Liver (tissue), 9 donors: ENCODE data around the gene MAML3. TPM values are rescaled to one million over a fixed set of nuclear protein-coding genes. Genes with fewer than 3 reads are reported as not detected.

Source experiments
- DNase-seq: peaks from one replicate; pipeline ENCODE4 v3.0.0-alpha.2; 2017; ENCODE audit warnings: low spot score
- H3K27ac ChIP-seq, 2 donors: one replicate each; pipeline ENCODE4 v1.7.0; 2013; ENCODE audit warnings: inconsistent platforms in 2 of 2, low read length in 2 of 2, control low read depth in 1 of 2, low read depth in 1 of 2, mild to moderate bottlenecking in 1 of 2
- H3K27me3 ChIP-seq, 4 donors: one replicate each; pipeline versions ENCODE4 v1.6.1 to v1.7.0; 2013; ENCODE audit warnings: low read length in 3 of 4, inconsistent platforms in 1 of 4, mild to moderate bottlenecking in 1 of 4, moderate library complexity in 1 of 4; ENCODE audit not compliant: control insufficient read depth in 4 of 4, insufficient read depth in 4 of 4
- H3K36me3 ChIP-seq, 4 donors: one replicate each; pipeline versions ENCODE4 v1.6.1 to v1.7.0; 2013; ENCODE audit warnings: low read length in 3 of 4, mild to moderate bottlenecking in 3 of 4, low read depth in 1 of 4, moderate library complexity in 1 of 4; ENCODE audit not compliant: control insufficient read depth in 4 of 4, insufficient read depth in 3 of 4
- H3K4me1 ChIP-seq, 4 donors: one replicate each; pipeline versions ENCODE4 v1.6.1 to v1.7.0; 2013; ENCODE audit warnings: low read length in 3 of 4, mild to moderate bottlenecking in 3 of 4, moderate library complexity in 1 of 4; ENCODE audit not compliant: control insufficient read depth in 4 of 4, insufficient read depth in 4 of 4
- H3K4me3 ChIP-seq, 3 donors: one replicate each; pipeline versions ENCODE4 v1.6.1 to v1.7.0; 2013; ENCODE audit warnings: low read length in 3 of 3, control low read depth in 1 of 3, low read depth in 1 of 3, mild to moderate bottlenecking in 1 of 3
- H3K9ac ChIP-seq, 2 donors: one replicate each; pipeline ENCODE4 v1.7.0; 2013; ENCODE audit warnings: low read length in 2 of 2, mild to moderate bottlenecking in 2 of 2, moderate library complexity in 2 of 2, control low read depth in 1 of 2, low read depth in 1 of 2
- H3K9me3 ChIP-seq, 4 donors: one replicate each; pipeline versions ENCODE4 v1.6.1 to v1.7.0; 2013; ENCODE audit warnings: low read length in 3 of 4; ENCODE audit not compliant: control insufficient read depth in 4 of 4
- ATF3 ChIP-seq: IDR thresholded peaks from 2 replicates; pipeline ENCODE4 v1.6.1; 2016; ENCODE audit warnings: antibody characterized with exemption
- EGR1 ChIP-seq, 2 donors: IDR thresholded peaks; 2 replicates each; pipeline ENCODE4 v1.6.1; 2016 to 2018; ENCODE audit warnings: antibody characterized with exemption in 2 of 2, low read depth in 2 of 2
- FOXA1 ChIP-seq: IDR thresholded peaks from 2 replicates; pipeline ENCODE4 v1.6.1; 2016; ENCODE audit warnings: antibody characterized with exemption
- FOXA2 ChIP-seq: IDR thresholded peaks from 2 replicates; pipeline ENCODE4 v1.6.1; 2016; ENCODE audit warnings: antibody characterized with exemption
- GABPA ChIP-seq, 2 donors: IDR thresholded peaks in 1 of 2; conservative IDR thresholded peaks in 1 of 2; 2 replicates each; pipeline ENCODE4 v1.6.1; 2016; ENCODE audit warnings: antibody characterized with exemption in 2 of 2, mild to moderate bottlenecking in 1 of 2, moderate library complexity in 1 of 2
- HNF4A ChIP-seq, 2 donors: conservative IDR thresholded peaks; 2 replicates each; pipeline ENCODE4 v1.6.1; 2016; ENCODE audit warnings: antibody characterized with exemption in 2 of 2, mild to moderate bottlenecking in 2 of 2
- JUND ChIP-seq, 2 donors: IDR thresholded peaks; 2 replicates each; pipeline ENCODE4 v1.6.1; 2016; ENCODE audit warnings: antibody characterized with exemption in 2 of 2
- NR2F2 ChIP-seq: IDR thresholded peaks from 2 replicates; pipeline ENCODE4 v1.6.1; 2016; ENCODE audit warnings: antibody characterized with exemption
- RAD21 ChIP-seq, 2 donors: IDR thresholded peaks; 2 replicates each; pipeline ENCODE4 v1.6.1; 2016; ENCODE audit warnings: antibody characterized with exemption in 2 of 2, mild to moderate bottlenecking in 2 of 2
- REST ChIP-seq: IDR thresholded peaks from 2 replicates; pipeline ENCODE4 v1.6.1; 2016; ENCODE audit warnings: antibody characterized with exemption, mild to moderate bottlenecking
- RXRA ChIP-seq, 2 donors: IDR thresholded peaks; 2 replicates each; pipeline ENCODE4 v1.6.1; 2017 to 2018; ENCODE audit warnings: antibody characterized with exemption in 2 of 2, mild to moderate bottlenecking in 1 of 2
- SP1 ChIP-seq: IDR thresholded peaks from 2 replicates; pipeline ENCODE4 v1.6.1; 2018; ENCODE audit warnings: antibody characterized with exemption, mild to moderate bottlenecking
- TAF1 ChIP-seq: conservative IDR thresholded peaks from 2 replicates; pipeline ENCODE4 v1.6.1; 2016; ENCODE audit warnings: antibody characterized with exemption, mild to moderate bottlenecking
- YY1 ChIP-seq: IDR thresholded peaks from 2 replicates; pipeline ENCODE4 v1.6.1; 2016; ENCODE audit warnings: antibody characterized with exemption, mild to moderate bottlenecking
- WGBS: extraction: QIAGEN DNeasy Blood & Tissue Kit; methylation state at CpG from one replicate; pipeline ENCODE4 v1.1.7; 2013; 5-methylcytosine and 5-hydroxymethylcytosine counted together
- polyA plus RNA-seq, 2 donors: library from polyadenylated mRNA; stranded (reverse) in 1 of 2; unstranded in 1 of 2; fragments of 200-250 nt in 1 of 2; fragments of >200 nt in 1 of 2; fragmentation: Nextera tagmentation in 1 of 2; extraction: Ambion mirVana in 1 of 2; gene quantifications; one replicate each; pipeline versions ENCODE4 v1.2.1 to v1.2.3, GENCODE V29; 2013 to 2015
- total RNA-seq, 2 donors: library from RNA; depleted of rRNA; stranded (reverse); fragments of >200 nt; gene quantifications; one replicate each; pipeline ENCODE4 v1.2.3, GENCODE V29; 2014
- TF ChIP-seq, protein P1 (sequence below): fragments of 150-350 bp; IDR thresholded peaks from 2 replicates; pipeline ENCODE4 v1.5.1; 2017; ENCODE audit warnings: improper control_type of control experiment, low read depth, low read length; ENCODE audit not compliant: missing input control
- TF ChIP-seq, protein P2 (sequence below): IDR thresholded peaks from 2 replicates; pipeline ENCODE4 v1.6.1; 2016; ENCODE audit warnings: antibody characterized with exemption
- donor health status: healthy.
- donor health status: healthy.
- donor health status: healthy.
- donor health status: healthy.
- donor health status: healthy.

Gene MAML3
- total and polyA plus RNA-seq, 4 donors: 1.3 to 4.3 (median 2.7) TPM

DNA sequence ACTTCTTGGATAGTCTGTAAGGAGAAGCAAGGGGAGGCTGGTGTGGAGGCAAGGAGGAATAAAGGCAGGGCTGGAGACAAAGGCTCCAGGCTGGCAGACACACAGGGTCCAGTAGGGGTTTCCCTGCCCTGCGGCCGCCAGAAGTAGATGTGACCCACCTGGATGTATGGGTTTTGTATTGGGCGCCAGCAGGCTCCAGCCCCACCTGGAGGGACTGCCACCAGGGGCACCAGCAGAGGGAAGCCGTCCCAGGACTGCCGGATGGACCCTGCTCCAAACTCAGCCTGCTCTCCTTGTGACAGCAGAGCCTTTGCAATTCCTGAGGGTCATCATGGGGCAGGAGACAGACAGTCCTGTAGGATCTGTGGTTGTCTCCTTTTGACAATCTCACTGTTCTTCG, 435.6 kb downstream of the MAML3 start:
- Histone ChIP-seq H3K36me3 (peaks cover 1 to 18% (median 14%) of the 10 kb centered on the region in 4 donors), H3K27me3 (no peaks in the 10 kb centered on the region), H3K9ac (no peak overlapping the region), H3K4me1 (no peaks in the 10 kb centered on the region), H3K9me3 (no peaks in the 10 kb centered on the region), H3K4me3 (no peak overlapping the region), H3K27ac (no peak overlapping the region)
- no peak for TF ChIP-seq GABPA (IDR thresholded peaks at IDR 0.05 in 1 of 2, conservative IDR thresholded peaks at IDR 0.05 in 1 of 2)
- no peak for TF ChIP-seq EGR1 (IDR thresholded peaks at IDR 0.05; ENCODE audit: low read depth in 2 of 2)
- TF ChIP-seq ATF3: no peak
- no peak for TF ChIP-seq FOXA1
- TF ChIP-seq, protein P1, sequence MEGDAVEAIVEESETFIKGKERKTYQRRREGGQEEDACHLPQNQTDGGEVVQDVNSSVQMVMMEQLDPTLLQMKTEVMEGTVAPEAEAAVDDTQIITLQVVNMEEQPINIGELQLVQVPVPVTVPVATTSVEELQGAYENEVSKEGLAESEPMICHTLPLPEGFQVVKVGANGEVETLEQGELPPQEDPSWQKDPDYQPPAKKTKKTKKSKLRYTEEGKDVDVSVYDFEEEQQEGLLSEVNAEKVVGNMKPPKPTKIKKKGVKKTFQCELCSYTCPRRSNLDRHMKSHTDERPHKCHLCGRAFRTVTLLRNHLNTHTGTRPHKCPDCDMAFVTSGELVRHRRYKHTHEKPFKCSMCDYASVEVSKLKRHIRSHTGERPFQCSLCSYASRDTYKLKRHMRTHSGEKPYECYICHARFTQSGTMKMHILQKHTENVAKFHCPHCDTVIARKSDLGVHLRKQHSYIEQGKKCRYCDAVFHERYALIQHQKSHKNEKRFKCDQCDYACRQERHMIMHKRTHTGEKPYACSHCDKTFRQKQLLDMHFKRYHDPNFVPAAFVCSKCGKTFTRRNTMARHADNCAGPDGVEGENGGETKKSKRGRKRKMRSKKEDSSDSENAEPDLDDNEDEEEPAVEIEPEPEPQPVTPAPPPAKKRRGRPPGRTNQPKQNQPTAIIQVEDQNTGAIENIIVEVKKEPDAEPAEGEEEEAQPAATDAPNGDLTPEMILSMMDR: no peak
- no peak for TF ChIP-seq JUND (IDR thresholded peaks at IDR 0.05)
- no peak for TF ChIP-seq TAF1
- no peak for TF ChIP-seq RXRA (IDR thresholded peaks at IDR 0.05)
- no peak for TF ChIP-seq REST
- TF ChIP-seq RAD21 (IDR thresholded peaks at IDR 0.05): no peak
- TF ChIP-seq YY1: no peak
- TF ChIP-seq, protein P2, sequence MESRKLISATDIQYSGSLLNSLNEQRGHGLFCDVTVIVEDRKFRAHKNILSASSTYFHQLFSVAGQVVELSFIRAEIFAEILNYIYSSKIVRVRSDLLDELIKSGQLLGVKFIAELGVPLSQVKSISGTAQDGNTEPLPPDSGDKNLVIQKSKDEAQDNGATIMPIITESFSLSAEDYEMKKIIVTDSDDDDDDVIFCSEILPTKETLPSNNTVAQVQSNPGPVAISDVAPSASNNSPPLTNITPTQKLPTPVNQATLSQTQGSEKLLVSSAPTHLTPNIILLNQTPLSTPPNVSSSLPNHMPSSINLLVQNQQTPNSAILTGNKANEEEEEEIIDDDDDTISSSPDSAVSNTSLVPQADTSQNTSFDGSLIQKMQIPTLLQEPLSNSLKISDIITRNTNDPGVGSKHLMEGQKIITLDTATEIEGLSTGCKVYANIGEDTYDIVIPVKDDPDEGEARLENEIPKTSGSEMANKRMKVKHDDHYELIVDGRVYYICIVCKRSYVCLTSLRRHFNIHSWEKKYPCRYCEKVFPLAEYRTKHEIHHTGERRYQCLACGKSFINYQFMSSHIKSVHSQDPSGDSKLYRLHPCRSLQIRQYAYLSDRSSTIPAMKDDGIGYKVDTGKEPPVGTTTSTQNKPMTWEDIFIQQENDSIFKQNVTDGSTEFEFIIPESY: no peak
- no peak for TF ChIP-seq FOXA2
- no peak for TF ChIP-seq HNF4A (conservative IDR thresholded peaks at IDR 0.05)
- no peak for DNase-seq
- WGBS: 95% methylated on average over 6 of the region's 6 CpGs

DNA sequence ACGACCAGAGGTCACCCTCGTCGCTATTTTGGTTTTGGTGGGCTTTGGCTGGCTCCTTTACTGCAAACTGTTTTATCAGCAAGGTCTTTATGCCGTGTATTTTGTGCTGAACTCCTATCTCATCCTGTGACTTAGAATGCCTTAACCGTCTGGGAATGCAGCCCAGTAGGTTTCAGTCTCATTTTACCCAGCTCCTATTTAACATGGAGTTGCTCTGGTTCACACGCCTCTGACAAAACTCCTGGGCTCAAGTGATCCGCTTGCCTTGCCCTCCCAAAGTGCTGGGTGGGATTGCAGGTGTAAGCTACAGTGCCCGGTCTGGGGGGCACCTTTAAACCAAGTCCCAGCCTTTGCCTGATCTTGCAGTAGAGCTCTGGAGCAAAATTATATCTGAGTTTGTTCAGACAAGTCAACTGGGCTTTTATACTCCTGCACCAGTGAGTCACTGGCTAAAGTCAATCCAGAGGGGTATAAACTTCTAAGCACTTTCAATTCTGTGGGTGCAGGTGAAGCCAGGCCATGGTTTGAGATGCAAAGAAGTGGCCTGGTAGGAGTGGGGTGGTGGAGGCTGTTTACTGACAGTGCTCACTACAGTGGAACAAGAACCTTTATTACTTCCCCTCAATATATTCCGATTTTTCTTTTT, 438.1 kb downstream of the MAML3 start:
- H3K4me1 ChIP-seq: no peaks in the 10 kb centered on the region
- H3K4me3 ChIP-seq: no peak overlapping the region
- H3K9me3 ChIP-seq: no peaks in the 10 kb centered on the region
- no peak overlapping the region for H3K27ac ChIP-seq
- TF ChIP-seq ATF3 (no peak), FOXA1 (no peak), REST (no peak), TAF1 (no peak), EGR1 (IDR thresholded peaks at IDR 0.05; ENCODE audit: low read depth in 2 of 2) (no peak), RXRA (IDR thresholded peaks at IDR 0.05) (no peak), GABPA (IDR thresholded peaks at IDR 0.05 in 1 of 2, conservative IDR thresholded peaks at IDR 0.05 in 1 of 2) (no peak), SP1 (no peak), NR2F2 (no peak), RAD21 (IDR thresholded peaks at IDR 0.05) (no peak), JUND (IDR thresholded peaks at IDR 0.05) (no peak), FOXA2 (no peak)
- TF ChIP-seq, protein P1: no peak
- H3K9ac ChIP-seq: no peak overlapping the region
- WGBS: 86% methylated on average over 9 of the region's 9 CpGs
- no peak for DNase-seq
- peaks cover 1 to 18% (median 14%) of the 10 kb centered on the region in 4 donors for H3K36me3 ChIP-seq
- H3K27me3 ChIP-seq: no peaks in the 10 kb centered on the region
